ENCODE results near the gene BOK.

DNA sequence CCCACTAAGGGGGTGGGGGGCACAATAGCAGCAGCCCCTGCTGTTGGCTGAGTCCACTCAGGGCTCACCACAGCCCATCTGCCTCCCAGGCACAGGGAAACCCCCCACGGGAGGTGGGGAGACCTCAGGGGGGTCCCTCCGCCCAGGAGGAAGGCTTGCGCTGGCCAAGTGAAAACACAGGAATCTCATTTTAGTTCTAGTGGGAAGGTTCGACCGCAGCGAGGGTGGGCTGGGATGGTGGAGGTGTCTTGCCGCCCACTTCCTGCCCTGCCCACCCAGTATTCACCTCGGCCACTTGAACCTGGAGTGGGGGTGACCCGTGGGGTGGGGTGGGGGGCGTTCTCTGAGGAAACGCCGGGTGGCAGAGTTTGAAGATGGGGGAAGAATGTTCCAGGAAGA, 6.9 kb upstream of the BOK start:
- no peak for TF ChIP-seq POLR2A (IDR thresholded peaks at IDR 0.05)
- TF ChIP-seq, protein P1, sequence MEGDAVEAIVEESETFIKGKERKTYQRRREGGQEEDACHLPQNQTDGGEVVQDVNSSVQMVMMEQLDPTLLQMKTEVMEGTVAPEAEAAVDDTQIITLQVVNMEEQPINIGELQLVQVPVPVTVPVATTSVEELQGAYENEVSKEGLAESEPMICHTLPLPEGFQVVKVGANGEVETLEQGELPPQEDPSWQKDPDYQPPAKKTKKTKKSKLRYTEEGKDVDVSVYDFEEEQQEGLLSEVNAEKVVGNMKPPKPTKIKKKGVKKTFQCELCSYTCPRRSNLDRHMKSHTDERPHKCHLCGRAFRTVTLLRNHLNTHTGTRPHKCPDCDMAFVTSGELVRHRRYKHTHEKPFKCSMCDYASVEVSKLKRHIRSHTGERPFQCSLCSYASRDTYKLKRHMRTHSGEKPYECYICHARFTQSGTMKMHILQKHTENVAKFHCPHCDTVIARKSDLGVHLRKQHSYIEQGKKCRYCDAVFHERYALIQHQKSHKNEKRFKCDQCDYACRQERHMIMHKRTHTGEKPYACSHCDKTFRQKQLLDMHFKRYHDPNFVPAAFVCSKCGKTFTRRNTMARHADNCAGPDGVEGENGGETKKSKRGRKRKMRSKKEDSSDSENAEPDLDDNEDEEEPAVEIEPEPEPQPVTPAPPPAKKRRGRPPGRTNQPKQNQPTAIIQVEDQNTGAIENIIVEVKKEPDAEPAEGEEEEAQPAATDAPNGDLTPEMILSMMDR (IDR thresholded peaks at IDR 0.05) = no peak

Data from body of pancreas (tissue), 4 donors.